GM21717 (cell line): ENCODE data around the gene KRTAP12-1.

ENCODE experiments used
- ATAC-seq: cut with Tn5 transposase; IDR thresholded peaks from one replicate; pipeline ENCODE4 v1.9.1; 2021; ENCODE audit warnings: mild to moderate bottlenecking, moderate library complexity; ENCODE audit not compliant: unreplicated experiment

Gene KRTAP12-1

GRCh38 chr21:44711327-44712202 is 29.6 kb upstream of the KRTAP12-1 start, which contains the start of gene TSPEAR:
Gene TSPEAR (minus strand): TSS chr21:44711572. CDS start chr21:44711514, 58 bp downstream.
- ATAC-seq, result no peak

- no peak for ATAC-seq
These were observed 28.9 kb upstream of the KRTAP12-1 start for GRCh38 chr21:44710756-44711326.

DNA sequence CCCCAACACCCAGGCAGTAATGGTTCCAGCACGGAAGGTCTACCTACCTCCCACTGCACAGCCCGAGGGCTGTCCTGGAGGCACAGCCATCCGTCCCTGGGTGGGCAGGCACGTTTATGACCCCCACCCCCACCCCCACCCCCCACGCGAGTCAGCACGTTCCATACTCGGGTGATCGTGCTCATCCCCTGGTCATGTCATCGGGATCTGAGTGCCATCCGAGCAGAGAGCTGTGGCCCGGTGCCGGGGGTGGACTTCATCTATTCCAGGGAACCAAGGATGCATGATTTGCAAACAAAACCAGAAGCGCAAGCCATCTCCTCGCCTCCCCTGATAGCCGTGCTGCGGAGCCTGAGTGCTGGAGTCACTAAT is 28.3 kb upstream of the KRTAP12-1 start:
- ATAC-seq, result no peak

- no peak for ATAC-seq
These were observed 27.7 kb upstream of the KRTAP12-1 start for GRCh38 chr21:44709426-44710293.

DNA sequence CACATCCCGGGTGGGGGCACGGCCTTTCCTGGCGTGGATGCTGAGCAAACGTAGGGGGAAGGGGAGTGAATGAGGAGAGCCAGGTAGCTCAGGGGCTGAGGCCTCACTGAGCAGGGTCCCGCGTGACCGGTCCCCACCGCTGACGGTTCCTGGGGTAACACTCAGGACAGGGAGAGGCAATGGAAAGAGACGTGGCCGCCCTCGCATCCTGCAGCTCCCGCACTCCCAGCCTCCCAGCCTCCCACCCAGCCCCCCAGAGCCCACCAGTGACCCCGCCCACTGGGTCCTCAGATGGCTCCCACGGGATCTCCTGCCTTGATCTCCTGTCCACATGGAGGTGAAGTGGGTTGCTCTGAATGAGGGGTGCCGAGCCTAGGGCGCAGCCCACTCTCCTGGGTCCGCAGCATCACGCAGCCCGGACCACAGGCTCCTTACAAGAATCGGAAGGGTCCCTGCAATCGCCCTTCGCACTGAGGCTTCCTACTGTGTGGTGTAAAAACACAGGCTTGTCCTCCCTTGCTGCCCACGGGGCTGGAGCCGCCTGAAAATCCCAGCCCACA is 27.0 kb upstream of the KRTAP12-1 start:
- ATAC-seq, result no peak

- ATAC-seq, result no peak
These were observed 26.4 kb upstream of the KRTAP12-1 start for GRCh38 chr21:44708213-44708865.

DNA sequence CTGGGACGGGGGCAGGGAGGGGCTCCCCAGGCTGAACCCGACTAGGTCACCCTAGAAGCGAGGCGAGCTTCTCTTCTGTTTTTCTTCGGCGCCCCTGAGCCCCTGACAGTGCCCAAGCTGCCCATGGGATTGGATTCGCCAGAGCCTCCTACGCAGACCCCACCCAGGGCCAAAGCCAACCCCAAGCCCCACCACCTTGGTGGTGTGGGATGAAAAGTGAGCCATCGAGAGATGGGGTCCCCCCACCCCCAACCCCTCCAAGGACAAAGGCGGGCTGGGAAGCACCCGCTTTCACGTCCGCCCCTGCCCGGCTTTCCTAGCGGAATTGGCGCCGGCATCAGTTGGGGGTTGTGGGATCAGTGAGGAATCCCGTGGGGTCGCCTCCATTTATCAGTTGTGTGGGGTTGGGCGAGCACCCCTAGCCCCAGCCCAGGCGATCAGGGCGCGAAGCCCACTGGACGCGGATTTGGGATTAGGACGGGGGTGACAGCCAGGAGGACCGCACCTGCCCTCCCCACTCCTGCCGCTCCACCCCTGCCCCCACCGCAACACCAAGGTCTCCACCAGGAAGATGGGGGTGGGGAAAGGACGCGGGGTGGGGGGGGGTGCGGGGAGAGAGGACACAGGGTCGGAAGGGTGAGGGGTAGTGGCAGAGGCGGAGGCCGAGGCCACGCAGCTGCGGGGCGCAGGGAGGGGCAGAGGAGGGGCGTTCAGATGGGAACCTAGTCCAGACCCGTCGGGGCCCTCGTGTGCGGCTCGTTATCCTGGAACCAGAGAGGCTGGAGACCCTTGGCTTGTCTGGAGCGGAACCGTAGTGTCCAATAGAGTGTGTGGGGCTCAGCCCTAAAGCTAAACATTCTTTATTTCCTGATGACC is 25.0 kb upstream of the KRTAP12-1 start:
- ATAC-seq, result no peak

DNA sequence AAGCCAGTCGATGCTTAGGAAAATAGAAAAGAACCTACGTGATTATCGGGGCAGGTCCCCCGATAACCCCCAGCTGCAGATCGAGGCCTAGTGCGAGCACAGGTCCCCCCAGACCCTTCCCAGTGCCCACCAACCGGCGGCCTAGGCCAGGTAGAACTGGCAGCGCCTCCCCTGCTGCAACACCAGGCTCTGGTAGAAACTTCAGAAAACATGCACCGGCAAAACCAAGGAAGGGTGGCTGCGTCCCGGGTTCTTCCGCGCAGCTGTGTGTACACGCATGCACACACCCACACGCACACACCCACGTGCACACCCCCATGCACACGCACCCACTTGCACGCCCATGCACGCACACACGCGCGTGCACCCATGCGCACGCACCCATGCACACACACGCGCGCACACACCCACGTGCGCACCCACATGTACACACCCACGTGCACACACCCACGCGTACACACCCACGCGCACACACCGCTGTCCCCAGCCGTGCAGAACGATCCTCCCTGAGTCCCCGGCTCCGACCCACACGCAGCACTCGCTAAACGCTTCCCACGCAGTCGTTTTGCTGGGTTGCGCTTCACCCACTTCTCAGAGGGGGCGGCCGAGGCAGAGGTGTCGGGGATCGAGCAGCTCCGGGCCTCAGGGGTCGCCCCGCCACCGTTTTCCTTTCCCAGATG is 24.2 kb upstream of the KRTAP12-1 start:
- no peak for ATAC-seq

DNA sequence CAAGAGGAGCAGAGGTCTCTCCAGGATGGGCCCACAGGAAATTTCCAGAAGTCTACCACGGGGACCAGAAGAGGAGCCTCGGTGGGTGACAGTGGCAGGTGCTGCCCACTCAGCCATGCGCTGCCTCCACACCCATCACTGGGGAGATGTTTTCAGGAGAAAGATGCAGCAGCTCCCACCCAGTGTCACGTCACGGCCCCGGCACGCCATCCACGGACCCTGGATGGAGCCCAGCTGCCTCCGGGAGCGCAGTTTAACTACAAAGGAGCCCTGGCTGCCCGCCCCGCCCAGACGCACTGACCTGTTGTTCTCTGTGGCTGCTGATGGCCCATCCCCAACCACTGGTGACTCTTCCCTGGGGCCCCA is 22.7 kb upstream of the KRTAP12-1 start:
- ATAC-seq, result no peak

- no peak for ATAC-seq
These were observed 22.0 kb upstream of the KRTAP12-1 start for GRCh38 chr21:44703731-44704635.

GRCh38 chr21:44702973-44703730 is 21.2 kb upstream of the KRTAP12-1 start:
- no peak for ATAC-seq

- no peak for ATAC-seq
These were observed 20.4 kb upstream of the KRTAP12-1 start for GRCh38 chr21:44702111-44702972.

DNA sequence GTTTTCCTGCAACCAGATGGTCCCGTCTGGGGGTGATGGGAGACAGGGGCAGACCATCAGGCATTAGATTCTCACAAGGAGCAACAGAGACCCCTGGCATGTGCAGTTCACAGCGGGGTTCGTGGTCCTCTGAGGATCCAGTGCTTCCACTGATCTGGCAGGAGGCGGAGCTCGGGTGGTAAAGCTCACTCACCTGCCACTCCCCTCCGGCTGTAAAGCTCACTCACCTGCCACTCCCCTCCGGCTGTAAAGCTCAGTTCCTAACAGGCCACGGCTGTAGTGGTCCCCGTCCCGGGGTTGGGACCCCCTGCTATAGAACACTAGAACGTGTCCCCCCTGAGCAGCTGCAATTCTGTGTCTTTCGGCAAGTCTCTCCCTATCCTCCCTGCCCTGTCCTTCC is 19.6 kb upstream of the KRTAP12-1 start:
- no peak for ATAC-seq

DNA sequence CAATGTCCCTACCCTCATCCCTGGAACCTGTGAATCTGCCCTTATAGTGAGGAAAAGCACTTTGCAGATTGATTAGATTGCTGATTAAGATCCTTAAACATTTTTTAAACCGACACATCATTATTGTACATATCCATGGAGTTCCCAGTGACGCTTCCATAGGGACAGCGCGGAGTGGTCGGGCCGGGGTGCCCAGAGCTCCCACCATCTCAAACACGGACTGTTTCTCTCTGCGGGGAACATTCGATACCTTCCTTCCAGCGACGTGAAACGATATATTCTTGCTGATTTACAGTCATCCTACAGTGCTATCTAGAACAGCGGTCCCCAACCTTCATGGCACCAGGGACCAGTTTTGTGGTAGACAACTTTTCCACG is 19.0 kb upstream of the KRTAP12-1 start:
- no peak for ATAC-seq

DNA sequence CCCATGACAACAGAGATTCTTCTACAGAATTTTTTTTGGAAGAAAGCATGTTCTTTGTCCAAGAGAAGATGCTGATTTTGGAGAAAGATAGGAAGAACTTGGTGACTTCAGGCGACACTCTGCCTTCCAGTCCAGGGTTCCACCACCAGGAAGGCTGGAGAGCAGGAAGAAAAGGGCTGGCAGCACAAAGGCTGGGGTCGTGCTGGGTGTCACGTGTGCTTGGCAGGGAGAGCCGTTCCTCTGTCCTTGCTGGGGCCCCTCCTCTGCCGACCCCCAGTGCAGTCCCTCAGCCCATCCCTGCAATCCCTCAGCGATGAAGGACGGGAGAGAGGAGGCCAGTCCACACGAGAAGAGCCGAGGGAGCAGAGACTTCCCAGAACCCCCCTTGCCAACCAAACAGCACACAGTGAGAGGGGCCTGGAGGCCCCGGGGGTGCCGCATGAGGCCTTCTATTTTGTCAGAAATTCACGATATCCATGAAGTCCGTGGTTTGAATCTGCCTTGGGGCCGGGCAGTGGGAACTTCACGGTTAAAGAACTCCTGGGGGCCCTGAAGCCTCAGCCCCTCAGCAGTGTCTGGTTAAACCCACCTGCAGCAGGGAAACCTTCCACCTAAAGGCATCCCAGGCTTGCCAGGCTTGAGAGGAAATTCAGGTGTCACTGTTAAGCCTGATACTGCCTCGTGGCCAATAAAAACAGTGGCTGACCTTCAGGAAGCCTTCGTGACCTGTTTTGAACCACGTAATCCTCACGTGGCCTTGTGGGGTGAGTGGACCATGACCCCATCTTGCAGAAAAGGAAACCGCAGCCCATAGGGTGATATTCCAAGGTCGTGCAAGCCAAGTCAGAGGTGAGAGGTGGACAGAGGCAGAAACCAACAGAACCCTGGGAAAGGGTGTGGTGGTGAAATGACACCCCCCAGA is 18.4 kb upstream of the KRTAP12-1 start:
- ATAC-seq, result no peak
